Stimulated activated CD8-positive, alpha-beta memory T cell treated with anti-CD3 and anti-CD28 coated beads, Interleukin-7, amount 100 ng/mL, for 48 hours (primary cell): ENCODE results near the gene PIGX.
"Not testable (repeated sequence)": the region's sequence is repeated elsewhere in the genome, so short reads cannot be mapped to it uniquely, and the experiment has no call there.

ENCODE experiments used
- DNase-seq, 2 donors: peaks; one replicate each; pipeline ENCODE4 v3.0.0-alpha.2; 2020; ENCODE audit warnings: low read depth in 1 of 2; ENCODE audit errors: extremely low read depth in 1 of 2

PIGX gene

DNA sequence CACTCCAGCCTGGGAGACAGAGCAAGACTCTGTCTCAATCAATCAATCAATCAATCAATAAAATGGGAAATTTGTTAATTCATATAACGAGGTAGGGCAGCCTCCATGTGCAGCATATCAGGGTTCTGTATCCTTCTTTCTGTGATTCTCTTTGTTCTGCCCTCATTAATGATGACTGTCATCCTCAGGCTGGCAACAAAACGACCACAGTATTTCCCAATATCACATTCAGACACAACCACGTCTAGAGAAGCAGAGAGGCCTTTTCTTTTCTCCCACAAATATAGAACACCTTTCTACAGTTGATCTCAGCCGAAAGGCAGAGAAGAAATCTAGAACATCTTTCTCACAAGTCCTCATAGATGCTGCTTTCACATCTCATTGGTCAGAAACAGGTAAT, 11.4 kb upstream of the PIGX start:
- no peak for DNase-seq

DNA sequence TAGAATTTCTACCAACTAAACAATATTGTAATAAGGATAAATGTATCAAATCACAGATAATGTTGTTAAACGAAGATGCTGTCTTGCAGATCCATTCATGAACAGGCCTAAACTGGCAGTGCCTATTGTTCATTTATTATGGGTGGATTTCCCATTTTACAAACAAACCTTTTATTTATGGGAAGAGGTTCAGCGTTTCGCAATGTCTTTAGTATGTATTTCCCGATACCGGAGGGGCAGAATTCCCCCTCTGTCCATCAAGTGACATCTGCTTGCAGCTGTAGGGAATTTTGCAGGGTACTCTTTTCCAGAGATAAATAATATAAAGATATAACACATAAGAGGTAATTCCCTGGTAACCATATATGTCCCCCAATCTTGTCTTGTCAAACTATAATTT, 5.8 kb upstream of the PIGX start:
- no peak for DNase-seq

DNA sequence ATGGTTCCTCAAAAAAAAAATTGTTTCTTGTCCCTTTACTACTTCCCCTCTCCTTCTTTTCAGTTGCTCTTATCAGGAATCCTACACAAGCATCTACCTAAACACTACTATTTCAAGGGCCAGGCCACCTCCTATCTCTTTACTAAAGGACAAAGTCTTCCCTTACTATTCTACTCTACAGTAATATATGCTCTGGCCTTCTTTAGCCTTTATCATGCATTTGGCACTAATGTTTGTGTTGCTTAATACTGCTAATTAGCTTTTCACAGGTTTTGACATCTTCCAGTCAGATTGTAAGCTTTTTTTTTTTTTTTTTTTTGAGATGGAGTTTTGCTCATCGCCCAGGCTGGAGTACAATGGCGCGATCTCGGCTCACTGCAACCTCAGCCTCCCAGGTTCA, 5.4 kb upstream of the PIGX start:
- DNase-seq, result no peak

DNA sequence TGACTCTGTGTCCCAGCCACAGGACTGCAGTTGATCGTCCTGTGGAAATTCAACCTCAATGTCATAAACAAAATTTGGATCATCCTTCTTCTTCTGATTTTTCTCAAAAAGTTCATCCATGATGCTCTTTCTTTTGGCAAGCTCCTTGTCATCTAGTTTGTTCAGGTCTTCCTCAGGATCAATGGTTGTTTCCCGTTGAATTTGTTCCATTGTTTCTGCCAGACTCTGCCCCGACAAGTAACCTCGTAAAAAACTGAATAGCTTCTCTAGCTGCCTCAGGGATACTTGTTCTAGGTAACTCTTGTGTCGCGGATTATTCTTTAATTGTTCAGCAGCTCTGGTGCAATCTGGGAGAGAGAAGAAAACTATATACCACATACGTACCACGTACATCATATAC, 4.6 kb upstream of the PIGX start:
- DNase-seq, result no peak

DNA sequence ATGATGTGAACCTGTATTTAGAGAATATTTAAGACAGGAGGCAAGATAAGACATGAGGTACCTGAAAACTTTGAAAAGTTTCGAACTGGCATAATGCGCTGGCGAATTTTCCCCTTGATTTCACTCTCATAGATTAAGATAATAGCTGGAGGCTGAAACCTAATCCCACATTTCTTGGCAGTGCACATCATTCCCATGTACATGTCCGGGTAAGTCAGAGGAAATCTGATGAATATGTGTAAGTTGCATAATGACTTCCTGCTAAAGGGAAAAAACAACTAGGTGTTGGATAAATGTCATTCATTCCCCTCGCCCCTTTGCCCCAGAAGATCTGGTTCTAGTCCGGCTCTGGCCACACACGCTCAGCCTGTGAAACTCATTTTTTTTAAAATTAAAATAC, 3.7 kb upstream of the PIGX start:
- no peak for DNase-seq

DNA sequence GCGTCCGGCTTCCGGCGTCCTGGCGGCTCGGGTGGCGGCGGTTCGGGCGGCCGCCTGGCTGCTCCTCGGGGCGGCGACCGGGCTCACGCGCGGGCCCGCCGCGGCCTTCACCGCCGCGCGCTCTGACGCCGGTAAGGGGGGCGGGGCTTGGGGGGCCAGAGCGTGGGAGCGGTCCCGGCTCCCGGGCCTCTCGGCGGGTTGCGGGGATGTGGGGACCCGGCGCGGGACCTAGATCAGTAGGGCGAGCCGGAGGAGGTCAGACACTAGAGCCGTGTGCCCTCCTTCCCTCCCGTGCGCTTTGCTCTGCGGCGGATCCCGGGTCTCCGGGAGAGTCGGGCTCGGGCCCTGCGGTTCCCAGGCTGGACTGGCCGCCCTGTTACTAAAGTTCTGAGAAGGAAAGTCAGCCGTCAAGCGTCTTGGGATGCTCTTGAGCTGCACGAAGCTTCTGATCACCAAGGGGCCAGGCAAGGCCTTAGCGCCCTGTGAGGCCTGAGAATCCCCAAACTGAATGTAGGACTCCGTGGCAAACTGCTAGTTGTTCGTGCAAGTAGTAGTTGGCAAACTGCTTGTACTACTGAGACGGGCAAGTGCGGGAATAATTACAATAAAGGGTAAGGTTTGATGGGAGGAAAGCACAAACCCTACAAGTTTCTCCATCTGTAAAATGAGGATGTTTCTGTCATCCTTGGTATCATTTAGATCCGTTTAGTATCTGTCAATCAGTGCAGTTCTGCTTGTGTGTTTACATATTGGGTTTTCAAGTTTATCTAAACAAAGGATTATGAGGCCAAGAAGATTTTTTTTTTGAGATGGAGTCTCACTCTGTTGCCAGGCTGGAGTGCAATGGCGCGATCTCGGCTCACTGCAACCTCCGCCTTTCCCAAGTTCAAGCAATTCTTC, 587 bp downstream of the PIGX start:
- peak; percentile 7 to 39 for DNase-seq

DNA sequence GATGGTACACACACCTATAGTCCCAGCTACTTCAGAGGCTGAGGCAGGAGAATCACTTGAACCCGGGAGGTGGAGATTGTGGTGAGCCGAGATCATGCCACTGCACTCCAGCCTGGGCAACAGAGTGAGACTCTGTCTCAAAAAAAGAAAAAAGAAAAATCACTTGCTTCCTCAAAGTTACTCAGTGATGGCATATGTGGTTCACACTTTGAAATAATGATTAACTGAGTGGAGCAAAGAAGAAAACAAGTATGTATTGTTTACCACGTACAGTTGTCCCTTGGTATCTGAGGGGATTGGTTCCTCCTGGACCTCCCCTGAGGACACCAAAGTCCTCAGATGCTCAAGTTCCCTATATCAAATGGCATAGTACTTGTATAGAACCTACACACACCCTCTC, 5.0 kb downstream of the PIGX start:
- DNase-seq, result not testable (repeated sequence)

DNA sequence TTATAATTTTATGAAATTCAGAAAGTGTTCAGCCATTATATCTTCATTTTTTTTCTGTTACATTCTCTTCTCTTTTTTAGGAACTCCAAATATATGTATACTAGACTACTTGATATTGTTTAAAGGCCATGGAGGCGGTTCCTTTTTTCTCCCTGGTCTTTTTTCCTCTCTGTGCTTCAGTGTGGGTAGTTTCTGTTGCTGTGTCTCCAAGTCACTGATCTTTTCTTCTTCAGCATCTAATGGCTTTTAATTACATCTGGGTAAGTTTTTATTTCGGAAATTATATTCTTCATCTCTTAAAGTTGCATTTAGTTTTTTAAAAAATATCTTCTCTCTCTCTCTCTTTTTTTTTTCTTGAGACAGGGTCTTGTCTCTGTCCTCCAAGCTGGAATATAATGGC, 8.9 kb downstream of the PIGX start:
- DNase-seq, result no peak

DNA sequence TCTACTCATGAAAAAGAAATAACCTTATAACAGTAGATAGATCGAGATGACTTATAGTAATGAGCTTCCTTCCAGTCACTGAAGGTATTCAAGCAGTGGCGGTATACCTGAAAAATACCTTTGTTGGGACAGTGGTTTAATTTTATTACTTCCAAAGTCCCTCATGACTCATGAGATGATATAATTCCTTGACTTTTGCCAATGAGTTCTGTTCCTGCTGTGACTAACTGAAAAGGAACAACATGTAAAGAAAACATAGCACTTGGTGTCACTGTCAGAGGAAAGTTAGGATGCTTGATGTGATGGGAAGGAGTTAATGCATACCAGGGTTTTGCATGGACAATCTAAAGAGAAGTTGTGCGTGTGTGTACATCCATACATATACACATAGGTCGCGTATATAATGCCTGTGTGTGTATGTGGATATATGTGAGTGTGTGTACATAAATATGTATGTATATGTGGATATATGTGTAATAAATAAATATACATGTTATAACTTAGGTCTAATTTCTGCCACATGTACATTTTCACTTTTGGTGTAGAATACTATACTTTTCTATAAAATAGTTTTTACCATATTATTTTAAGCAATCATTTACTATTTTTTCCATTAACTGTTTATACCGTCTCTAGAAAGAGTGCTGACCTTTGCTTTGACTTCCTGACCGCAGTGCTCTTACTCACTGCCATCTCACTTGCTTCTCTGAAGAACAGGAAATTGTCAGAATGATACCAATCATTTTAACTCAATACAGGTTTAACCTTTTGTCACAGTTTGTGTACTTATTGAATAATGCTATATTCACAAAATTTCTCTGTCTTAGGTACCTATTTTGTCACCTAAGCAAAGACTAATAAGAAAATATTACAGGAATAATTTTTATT, 14.9 kb downstream of the PIGX start:
- DNase-seq, result peak in 1 of 2 donors; percentile 18

DNA sequence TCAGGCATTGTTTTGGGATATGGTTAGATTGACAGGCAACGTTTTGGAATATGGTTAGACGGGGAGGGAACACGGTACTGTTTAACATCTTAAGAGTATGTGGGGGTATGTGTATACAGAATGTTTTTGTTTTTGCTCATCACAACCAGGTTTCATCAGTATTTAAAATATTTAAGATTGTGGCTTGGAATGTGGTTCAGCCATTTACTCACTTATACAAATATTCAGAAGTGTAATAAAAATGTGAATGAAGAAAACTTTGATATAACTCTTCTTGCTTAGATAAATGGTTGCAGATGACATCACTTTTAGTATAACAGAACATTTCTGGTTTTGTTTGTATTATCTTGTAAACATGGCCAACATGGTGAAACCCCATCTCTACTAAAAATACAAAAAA, 23.6 kb downstream of the PIGX start:
- no peak for DNase-seq

DNA sequence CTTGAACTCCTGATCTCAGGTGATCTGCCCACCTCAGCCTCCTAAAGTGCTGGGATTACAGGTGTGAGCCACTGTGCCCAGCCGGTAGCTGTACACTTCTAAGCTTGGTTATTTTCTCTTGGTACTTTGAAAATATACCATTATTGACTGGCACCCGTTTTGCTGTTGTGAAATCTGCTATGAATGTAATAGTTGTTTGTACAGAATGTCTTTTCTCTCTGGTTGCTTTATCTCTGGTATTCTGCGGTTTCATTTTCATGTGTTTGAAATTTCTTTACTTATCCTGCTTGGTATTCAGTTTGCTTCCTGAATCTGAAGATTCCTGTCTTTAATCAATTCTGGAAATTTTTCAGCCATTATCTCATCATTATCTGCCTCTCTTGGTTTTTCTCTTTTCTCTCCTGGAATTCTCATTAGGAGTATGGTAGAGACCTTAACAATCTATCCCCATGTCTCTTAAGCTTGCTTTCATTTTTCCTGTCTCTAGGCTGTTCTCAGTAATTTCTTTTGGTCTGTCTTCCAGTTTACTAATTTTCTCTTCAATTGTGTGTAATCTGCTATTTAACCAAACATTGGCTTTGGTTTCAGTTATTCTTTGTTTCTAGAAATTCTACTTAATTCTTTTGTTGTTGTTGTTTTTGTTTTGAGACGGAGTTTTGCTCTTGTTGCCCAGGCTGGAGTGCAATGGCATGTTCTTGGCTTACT, 24.6 kb downstream of the PIGX start:
- no peak for DNase-seq

DNA sequence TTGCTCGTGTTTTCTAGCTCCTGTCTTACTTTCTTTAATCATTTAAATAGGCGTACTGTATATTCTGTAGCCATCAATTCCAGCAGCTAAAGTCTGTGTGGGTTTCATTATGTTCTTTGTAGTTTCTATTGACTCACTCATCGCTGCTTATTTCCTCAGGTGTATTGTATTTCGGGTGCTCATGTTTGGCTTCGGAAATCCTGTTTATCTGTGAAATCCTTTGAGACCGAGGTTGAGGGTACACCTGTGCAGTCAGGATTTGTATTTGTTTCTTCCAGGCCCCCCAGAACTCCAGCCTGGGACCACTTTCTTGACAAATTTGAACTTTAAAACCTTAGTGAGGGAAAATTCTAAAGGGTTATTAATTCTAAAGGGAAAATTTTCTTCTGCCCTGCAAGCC, 25.5 kb downstream of the PIGX start:
- DNase-seq, result no peak

DNA sequence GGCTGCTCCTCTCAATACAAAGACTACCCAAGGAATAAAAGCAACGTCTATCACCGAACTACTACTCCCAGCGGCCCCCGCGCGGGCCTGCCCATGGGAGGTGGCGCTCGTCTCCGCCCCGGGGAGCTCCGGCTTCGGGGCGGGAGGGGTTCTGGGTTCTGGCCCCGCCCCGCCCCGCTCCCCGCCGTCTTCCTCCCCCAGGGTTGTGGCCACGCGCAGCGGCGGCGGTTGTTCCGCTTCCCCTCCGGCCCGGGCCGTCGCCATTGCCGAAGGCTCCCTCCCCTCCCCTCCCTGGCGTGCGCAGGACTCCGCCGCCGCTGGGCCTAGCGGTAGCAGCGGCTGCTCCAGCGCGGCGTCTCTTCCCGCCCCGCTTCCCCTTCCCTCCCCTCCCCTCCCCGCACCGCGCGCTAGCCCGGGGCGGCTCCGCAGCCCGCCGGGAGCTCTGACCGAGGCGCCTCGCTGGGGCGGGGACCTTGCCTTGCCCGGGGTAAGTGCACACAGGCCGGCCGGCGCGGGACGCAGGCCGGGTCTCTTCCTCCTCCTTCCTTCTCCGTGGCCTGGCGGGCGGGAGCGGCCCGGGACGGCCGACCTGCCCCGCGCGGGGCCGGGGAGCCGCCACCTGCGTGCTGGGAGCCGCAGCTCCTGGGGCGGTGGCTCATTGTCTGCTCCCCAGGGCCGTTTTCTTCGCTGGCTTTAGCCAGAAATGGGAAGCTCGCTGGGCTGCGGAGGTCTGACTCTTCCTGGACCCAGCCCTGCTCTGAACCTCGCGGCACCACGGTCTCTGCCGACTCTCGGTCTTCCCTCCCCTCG, 27.7 kb downstream of the PIGX start, which contains the start of gene PAK2:
Gene PAK2 (plus strand): TSS at position 187 of the 810 bp plus-strand sequence. CDS start 42,790 bp downstream, outside the sequence.
- DNase-seq, result peak; percentile 81 to 83

DNA sequence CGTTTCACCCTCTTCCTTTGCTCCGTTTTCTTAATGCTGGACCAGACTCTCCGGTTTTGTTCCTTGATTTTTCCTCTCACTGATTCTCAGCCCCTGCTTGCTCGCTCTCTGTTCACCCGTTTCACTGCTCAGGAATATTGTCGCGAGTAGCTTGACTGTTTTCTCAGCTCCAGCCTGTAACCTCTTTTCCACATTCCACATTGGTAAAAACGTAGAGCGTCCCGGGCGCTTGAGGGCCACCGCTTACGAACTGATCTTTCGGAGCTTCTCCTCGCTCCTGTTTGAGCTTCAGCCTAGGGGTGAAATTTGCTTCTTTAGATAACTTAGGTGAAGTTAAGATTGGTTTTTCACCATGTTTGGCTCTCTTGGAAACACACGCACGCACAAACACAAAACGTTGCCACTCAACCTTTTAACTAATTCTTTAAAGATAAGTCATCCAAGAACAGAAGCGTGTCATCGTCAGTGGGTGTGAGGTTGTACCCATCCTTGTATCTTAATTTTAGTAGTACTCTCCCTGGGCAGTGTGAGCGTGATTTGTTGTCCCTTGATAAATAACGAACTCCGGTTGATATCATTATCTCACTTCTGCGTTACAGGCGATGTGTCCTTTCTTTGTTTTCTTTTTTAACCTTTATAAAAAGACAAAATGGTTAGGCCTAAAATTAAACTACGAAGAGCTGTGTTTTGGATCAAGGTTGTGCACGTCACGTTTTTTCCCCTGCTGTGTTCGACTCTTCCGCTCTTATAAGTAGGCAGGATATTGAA, 28.5 kb downstream of the PIGX start:
- peak in 1 of 2 donors; percentile 32 for DNase-seq

DNA sequence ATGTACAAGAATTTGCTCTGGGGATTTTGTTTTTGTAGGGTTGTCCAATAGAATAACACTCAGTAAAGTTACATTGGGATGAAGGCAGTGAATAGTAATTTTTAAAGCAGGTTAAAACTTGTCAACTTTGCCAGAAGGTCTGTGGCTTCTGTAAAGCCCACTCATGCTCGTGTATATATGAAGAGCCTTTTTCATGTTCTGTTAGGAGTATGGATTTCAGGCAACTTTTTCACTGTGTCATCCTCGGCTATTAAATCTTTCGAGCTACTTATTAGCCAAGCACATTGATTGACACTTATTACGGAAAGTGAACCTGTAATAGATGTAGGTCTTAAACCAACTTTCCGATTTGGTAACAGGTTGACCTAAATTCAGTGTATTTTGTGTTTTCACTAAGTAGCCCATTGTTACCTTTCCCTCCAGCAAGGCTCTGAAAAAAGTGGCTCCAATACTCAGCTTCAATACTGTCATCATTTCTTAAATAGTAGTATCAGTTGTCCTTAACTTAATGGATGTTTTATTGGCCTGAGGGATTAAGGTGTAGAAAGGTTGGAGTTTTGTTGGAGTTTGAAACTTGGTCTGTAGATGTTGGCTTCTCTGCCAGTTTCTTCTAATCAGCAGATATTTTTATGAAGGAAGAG, 29.2 kb downstream of the PIGX start:
- DNase-seq, result no peak

DNA sequence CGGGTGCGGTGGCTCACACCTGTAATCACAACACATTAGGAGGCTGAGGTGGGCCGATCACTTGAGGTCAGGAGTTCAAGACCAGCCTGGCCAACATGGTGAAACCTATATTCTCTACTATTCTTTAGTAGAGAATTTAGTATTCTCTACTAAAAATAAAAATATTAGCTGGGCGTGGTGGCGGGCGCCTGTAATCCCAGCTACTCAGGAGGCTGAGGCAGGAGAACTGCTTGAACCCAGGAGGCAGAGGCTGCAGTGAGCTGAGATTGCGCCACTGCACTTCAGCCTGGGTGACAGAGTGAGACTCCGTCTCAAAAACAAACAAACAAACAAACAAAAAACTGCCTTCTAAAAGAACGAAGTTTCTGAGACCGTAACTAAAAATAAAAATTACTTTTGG, 31.4 kb downstream of the PIGX start:
- DNase-seq, result not testable (repeated sequence)

DNA sequence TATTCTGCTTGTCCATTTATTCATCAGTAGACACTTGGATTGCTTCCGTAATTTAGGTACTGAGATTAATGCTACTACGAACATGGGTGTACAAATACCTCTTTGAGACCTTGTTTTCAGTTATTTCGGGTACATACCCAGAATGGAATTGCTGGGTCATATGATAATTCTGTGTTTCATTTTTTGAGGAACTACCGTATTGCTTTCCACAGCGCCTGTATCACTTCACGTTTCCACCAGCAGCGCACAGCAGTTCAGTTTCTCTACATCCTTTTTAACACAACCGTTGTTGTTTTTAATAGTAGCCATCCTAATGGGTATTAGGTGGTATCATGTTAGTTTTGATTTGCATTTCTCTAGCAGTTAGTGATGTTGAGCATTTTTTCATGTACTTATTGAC, 36.9 kb downstream of the PIGX start:
- no peak for DNase-seq

DNA sequence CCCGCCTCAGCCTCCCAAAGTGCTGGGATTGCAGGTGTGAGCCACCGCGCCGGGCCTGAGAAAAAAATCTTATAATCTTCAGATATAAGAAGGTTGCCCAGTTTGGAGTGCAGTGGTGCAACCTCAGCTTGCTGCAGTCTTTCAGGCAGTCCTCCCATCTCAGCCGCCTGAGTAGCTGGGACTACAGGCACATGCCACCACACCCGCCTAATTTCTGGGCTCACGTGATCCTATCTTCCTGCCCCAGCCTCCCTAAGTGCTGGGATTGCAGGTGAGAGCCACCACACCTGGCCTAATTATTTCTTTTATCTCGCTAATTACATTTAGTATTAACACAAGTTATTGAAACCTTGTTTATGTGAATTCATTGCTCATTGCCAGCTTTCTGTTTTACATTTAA, 41.0 kb downstream of the PIGX start:
- DNase-seq, result no peak
